Stomach (tissue), 9 donors: ENCODE data around the gene TNS1. TPM values are rescaled to one million over a fixed set of nuclear protein-coding genes. Genes with fewer than 3 reads are reported as not detected.
A peak's percentile ranks its signal among the peaks of the same experiment; 100 is the strongest.

ENCODE experiments used
- DNase-seq, 2 donors: peaks; one replicate each; pipeline versions ENCODE4 v3.0.0 to v3.0.0-alpha.2; 2013 to 2019
- H3K27ac ChIP-seq, 5 donors: fragments of 200-600 bp in 4 of 5; sonication (generic) in 4 of 5; one replicate each; pipeline ENCODE4 v1.5.1; 2013 to 2019; ENCODE audit warnings: mild to moderate bottlenecking in 1 of 5, moderate library complexity in 1 of 5
- H3K27me3 ChIP-seq, 3 donors: fragments of 200-600 bp; sonication (generic); one replicate each; pipeline ENCODE4 v1.5.1; 2017 to 2019; ENCODE audit warnings: mixed run types in 1 of 3
- H3K36me3 ChIP-seq, 4 donors: fragments of 200-600 bp; sonication (generic); 1 replicate in 3 of 4; 2 replicates in 1 of 4; pipeline ENCODE4 v1.5.1; 2016 to 2019
- H3K4me1 ChIP-seq, 4 donors: fragments of 200-600 bp; sonication (generic); one replicate each; pipeline ENCODE4 v1.5.1; 2016 to 2019
- H3K4me3 ChIP-seq, 4 donors: fragments of 200-600 bp; sonication (generic) in 3 of 4; one replicate each; pipeline ENCODE4 v1.5.1; 2016 to 2019; ENCODE audit warnings: mild to moderate bottlenecking in 1 of 4
- H3K9me3 ChIP-seq, 4 donors: fragments of 200-600 bp; sonication (generic); one replicate each; pipeline ENCODE4 v1.5.1; 2016 to 2019
- CTCF ChIP-seq, 7 experiments: fragments of 450-650 bp in 4 of 7; fragments of 200-600 bp in 3 of 7; sonication (generic) in 3 of 7; IDR thresholded peaks; one replicate each; pipeline ENCODE4 v1.5.1; 2016 to 2019; ENCODE audit warnings: antibody characterized with exemption in 7 of 7, control low read depth in 2 of 7, mild to moderate bottlenecking in 1 of 7
- EP300 ChIP-seq: sonication (generic); formaldehyde crosslinking; IDR thresholded peaks from one replicate; pipeline ENCODE4 v1.6.1; 2017; ENCODE audit warnings: antibody characterized with exemption
- POLR2A ChIP-seq, 4 donors: fragments of 450-650 bp; IDR thresholded peaks; one replicate each; pipeline ENCODE4 v1.6.1; 2016; ENCODE audit warnings: antibody characterized with exemption in 4 of 4, control low read depth in 2 of 4, mild to moderate bottlenecking in 1 of 4, moderate library complexity in 1 of 4
- POLR2AphosphoS5 ChIP-seq, 3 donors: sonication (generic); formaldehyde crosslinking; IDR thresholded peaks; one replicate each; pipeline ENCODE4 v1.6.1; 2016; ENCODE audit warnings: antibody characterized with exemption in 3 of 3
- WGBS, 5 donors: extraction: QIAGEN DNeasy Blood & Tissue Kit in 3 of 5; methylation state at CpG; one replicate each; pipeline versions ENCODE4 v1.1.5 to v1.1.7; 2013 to 2018; 5-methylcytosine and 5-hydroxymethylcytosine counted together
- intact Hi-C: fragments of 100-400 bp; cut with DNase I; formaldehyde crosslinking; loops from one replicate; pipeline ENCODE4 v1.15.1; 2023; ENCODE audit warnings: low total_unique reads
- polyA plus RNA-seq, 3 donors: library from polyadenylated mRNA; stranded (reverse); fragments of 200-250 nt; gene quantifications; one replicate each; pipeline ENCODE4 v1.2.3, GENCODE V29; 2013
- total RNA-seq, 5 donors: library from RNA; depleted of rRNA; stranded (reverse); fragments of >200 nt; gene quantifications; one replicate each; pipeline versions ENCODE4 v1.1.0 to v1.2.3, GENCODE V29; 2014 to 2016
- donor health status: healthy with polysubstance abuse.
- donor health status: Bipolar disorder and iron deficiency.
- donor health status: healthy.

The TNS1 gene
- total and polyA plus RNA-seq, 8 donors = 18.5 to 682 (median 160) TPM

DNA sequence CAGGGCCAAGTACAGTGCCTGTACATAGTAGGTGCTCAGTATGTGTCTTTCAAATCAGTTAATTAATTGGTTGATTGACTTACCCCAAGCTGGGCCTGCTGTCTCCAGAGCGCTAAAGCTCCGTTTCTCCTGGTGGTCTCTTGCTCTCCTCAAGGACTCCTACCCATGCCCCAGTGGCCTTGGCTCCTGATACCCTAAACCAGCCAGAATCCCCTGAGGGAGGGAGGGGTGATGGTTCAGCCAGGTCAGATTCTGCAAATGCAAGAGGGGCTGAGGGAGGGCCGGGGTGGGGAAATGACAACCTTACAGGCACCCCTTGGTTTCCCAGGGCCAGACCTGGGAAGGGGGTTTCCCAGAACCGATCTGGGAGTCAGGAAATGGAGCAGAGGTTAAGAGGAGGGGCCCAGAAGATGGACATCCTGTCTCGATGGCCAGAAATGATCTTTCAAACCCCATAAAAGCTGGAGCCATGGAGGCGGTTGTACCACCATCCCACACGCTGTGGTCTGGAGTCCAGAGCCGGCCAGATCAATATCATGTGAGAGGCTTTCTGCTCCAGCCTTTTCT lies 209.1 kb downstream of the TNS1 start:
- peaks cover 0 to 41% (median 9%) of the 10 kb centered on the region in 4 donors for H3K4me1 ChIP-seq
- intact Hi-C loops = loop anchor here (5.0 kb wide), 1 partner anchor 94 kb away; no protein-coding TSS in a partner anchor
- TF ChIP-seq POLR2A (IDR thresholded peaks at IDR 0.05) (no peak), EP300 (no peak), POLR2AphosphoS5 (IDR thresholded peaks at IDR 0.05) (no peak), CTCF (IDR thresholded peaks at IDR 0.05) (no peak)
- no peaks in the 10 kb centered on the region for H3K27me3 ChIP-seq
- no peak overlapping the region for H3K4me3 ChIP-seq
- H3K9me3 ChIP-seq = no peaks in the 10 kb centered on the region
- H3K36me3 ChIP-seq = peaks cover 0 to 3% (median 0%) of the 10 kb centered on the region in 4 donors
- 77 to 82% (median 81%) methylated on average over 8 of the region's 8 CpGs for WGBS, 5 donors
- DNase-seq = no peak
- H3K27ac ChIP-seq = peak overlapping the region in 1 of 5 donors; percentile 27

GRCh38 chr2:217792626-217793527 lies 209.9 kb downstream of the TNS1 start:
- Histone ChIP-seq H3K27ac (peak overlapping the region in 1 of 5 donors; percentile 27), H3K9me3 (no peaks in the 10 kb centered on the region), H3K4me3 (no peak overlapping the region), H3K36me3 (peaks cover 0 to 6% (median 4%) of the 10 kb centered on the region in 4 donors), H3K27me3 (no peaks in the 10 kb centered on the region), H3K4me1 (peaks cover 0 to 37% (median 6%) of the 10 kb centered on the region in 4 donors)
- WGBS, 5 donors = 64 to 78% (median 66%) methylated on average over 5 of the region's 5 CpGs
- TF ChIP-seq POLR2A (IDR thresholded peaks at IDR 0.05) (no peak), EP300 (no peak)
- DNase-seq = no peak
- intact Hi-C loops = loop anchor here (5.0 kb wide), 1 partner anchor 94 kb away; no protein-coding TSS in a partner anchor

DNA sequence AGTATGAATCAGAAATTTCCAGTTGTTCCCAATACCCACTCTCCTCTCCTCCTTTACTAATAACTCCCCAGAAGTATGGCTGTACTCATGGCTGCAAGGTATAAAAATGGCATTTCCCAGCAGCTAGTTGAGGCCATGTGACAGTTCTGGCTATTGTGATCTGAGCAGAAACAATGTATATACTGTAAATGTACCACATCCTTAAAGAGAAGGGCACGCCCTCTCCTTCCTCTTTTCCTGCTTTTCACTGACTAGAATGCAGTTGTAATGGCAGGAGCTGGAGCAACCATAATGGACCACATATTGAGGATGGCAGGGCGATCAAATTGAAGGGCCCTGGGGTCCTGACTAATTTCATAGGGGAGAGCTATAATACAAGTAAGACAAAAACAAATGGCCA lies 211.2 kb downstream of the TNS1 start:
- peaks cover 0 to 13% (median 8%) of the 10 kb centered on the region in 4 donors for H3K36me3 ChIP-seq
- H3K27me3 ChIP-seq = no peaks in the 10 kb centered on the region
- WGBS, 5 donors = 86 to 95% (median 92%) methylated on average over 2 of the region's 2 CpGs
- intact Hi-C loops = loop anchor here (5.0 kb wide), 1 partner anchor 96 kb away; no protein-coding TSS in a partner anchor
- no peak for DNase-seq
- TF ChIP-seq EP300 (no peak), POLR2A (IDR thresholded peaks at IDR 0.05) (no peak), POLR2AphosphoS5 (IDR thresholded peaks at IDR 0.05) (no peak), CTCF (IDR thresholded peaks at IDR 0.05) (no peak)
- H3K9me3 ChIP-seq = no peaks in the 10 kb centered on the region
- H3K4me3 ChIP-seq = no peak overlapping the region
- H3K4me1 ChIP-seq = peaks cover 0 to 37% (median 3%) of the 10 kb centered on the region in 4 donors
- no peak overlapping the region for H3K27ac ChIP-seq

GRCh38 chr2:217790681-217791392 lies 212.0 kb downstream of the TNS1 start:
- DNase-seq = peak in 1 of 2 donors; percentile 20
- Histone ChIP-seq H3K4me3 (no peak overlapping the region), H3K27me3 (no peaks in the 10 kb centered on the region), H3K9me3 (no peaks in the 10 kb centered on the region), H3K36me3 (peaks cover 0 to 13% (median 8%) of the 10 kb centered on the region in 4 donors), H3K27ac (peak overlapping the region in 3 of 5 donors; percentile 28 to 67 (median 64)), H3K4me1 (peaks cover 0 to 37% (median 3%) of the 10 kb centered on the region in 4 donors)
- intact Hi-C loops = loop anchor here (5.0 kb wide), 1 partner anchor 96 kb away; no protein-coding TSS in a partner anchor
- TF ChIP-seq CTCF (IDR thresholded peaks at IDR 0.05) (no peak), POLR2AphosphoS5 (IDR thresholded peaks at IDR 0.05) (peak in 1 of 3 donors; percentile 6)
- 63 to 74% (median 71%) methylated on average over 5 of the region's 5 CpGs for WGBS, 5 donors
